ENCODE measurements around the gene TALDO1.

The TALDO1 gene

DNA sequence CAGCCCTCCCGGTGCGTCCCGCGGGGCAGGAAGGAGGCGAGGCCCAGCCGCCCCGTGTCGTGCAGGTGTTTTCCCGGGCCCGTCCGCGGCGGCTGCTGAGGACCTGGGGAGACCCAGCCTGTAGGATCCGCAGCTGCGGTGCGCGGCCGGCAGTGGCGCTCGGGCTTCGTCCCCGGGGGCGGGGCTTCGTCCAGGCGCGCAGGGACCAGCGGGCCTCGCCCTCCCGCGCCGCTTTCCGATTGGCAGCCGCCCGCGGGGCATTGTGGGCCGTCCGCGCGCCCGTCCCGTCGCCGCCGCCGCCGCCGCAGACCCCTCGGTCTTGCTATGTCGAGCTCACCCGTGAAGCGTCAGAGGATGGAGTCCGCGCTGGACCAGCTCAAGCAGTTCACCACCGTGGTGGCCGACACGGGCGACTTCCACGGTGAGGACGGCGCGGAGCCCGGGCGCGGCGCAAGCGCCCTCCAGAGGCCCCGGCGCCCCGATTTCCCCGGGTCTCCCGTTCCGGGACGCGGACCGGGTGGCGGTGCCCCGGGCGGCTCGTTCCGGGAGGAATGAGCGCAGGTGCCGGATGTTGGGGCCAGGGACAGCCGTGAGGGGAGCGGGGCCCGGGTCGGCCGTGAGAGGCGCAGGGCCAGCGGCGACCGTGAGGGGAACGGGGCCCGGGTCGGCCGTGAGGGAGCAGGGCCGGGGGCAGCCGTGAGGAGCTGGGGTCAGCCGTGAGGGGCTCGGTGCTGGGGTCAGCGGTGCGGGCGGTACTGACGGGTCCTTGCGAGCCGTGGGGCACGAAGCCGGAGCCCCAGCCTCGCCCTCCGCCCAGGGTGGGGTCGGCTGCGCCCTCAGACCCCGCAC, at the start of gene TALDO1:
Gene TALDO1, plus strand, starts transcription at position 307 of the 849 bp plus-strand sequence. Its CDS starts 18 bp downstream, at position 325.
- peak; percentile 59 to 61 for DNase-seq

DNA sequence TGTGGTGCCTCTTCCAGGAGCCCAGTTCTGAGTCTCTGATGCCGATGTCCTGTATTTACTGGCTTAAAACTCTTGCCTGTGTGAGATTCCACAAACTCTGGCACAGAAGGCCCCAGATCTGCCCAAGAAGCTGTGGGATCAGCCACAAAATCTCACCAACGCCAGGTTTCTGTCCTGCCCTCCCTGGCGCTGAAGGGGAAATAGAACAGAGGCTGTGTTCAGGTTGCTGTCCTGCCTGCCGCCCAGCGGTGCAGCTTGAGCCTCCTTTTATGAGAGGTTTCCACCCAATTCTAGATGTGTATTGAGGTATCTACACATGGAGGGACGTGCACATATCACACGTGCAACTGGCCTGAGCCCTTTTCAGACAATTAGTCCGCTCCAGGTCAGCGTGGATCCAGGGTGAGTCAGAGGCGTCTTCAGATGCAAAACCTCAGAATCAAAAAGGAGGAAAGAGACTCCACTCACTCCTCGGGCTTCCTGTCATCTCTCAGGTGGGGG, 49.4 kb upstream of the TALDO1 start:
- DNase-seq = no peak

GRCh38 chr11:698493-699115, 48.7 kb upstream of the TALDO1 start:
- DNase-seq = no peak

GRCh38 chr11:699116-699508, 48.2 kb upstream of the TALDO1 start:
- no peak for DNase-seq

DNA sequence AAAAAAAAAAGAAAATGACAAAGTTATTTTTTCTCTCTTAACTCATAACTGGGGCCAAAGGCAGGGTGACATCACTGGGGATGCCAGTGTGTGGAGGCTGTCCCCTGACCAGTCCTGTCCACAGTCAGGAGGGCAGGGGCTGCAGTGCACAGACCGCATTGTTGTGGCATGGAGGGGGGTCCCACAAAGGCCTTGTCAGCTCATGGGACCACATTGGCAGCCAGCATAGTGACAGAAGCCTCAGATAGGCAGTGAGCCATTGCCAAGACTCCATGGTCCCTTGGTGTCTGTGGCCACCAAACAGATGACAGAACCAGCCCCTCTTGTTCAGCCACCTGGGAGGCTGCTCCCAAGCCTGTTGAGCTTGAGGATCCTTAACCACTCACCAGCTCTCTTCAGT, 47.5 kb upstream of the TALDO1 start:
- no peak for DNase-seq

GRCh38 chr11:701741-702461, 45.4 kb upstream of the TALDO1 start:
- DNase-seq = no peak

- no peak for DNase-seq
Observed at GRCh38 chr11:702462-703461, 44.5 kb upstream of the TALDO1 start.

DNA sequence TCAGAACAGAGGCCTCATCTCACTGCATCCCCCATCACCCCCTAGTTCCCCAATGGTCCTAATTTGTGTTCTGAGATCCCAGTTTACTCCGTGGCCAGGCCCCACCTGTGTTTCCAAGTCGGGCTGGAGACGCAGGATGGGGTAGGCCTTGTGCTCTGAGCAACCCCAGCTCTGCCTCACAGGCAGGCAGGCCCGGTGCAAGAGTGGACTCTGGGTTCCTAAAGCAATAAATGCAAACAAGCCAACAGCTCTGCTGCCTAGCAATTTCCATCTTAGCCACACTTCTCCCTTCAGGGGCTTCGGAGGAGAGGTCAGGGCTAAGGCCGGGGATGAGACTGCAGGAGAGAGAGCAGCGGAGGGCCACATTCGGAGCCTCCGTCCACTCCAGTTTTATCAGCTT, 43.8 kb upstream of the TALDO1 start:
- DNase-seq = no peak

DNA sequence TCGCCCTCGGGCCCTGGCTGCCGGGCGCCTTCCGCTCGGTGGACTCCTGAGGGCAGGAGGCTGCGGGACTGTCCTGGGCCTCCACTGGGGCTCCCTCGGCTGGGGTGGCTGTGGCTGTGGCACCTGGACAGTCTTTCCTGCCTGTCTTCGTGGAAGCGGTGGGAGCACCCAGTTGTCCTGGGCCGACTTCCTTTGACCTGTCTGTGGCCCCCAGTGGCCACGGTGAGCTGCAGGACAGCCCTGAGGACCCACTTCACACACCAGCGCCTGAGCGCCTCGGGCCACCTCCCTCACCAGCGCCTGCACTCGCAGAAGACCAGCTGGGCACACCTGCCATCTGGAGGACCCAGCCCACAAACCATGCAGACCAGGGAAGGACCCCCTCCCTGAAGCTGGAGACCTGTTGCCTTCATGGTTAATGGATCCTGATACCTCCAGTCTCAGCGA, 43.0 kb upstream of the TALDO1 start:
- no peak for DNase-seq

DNA sequence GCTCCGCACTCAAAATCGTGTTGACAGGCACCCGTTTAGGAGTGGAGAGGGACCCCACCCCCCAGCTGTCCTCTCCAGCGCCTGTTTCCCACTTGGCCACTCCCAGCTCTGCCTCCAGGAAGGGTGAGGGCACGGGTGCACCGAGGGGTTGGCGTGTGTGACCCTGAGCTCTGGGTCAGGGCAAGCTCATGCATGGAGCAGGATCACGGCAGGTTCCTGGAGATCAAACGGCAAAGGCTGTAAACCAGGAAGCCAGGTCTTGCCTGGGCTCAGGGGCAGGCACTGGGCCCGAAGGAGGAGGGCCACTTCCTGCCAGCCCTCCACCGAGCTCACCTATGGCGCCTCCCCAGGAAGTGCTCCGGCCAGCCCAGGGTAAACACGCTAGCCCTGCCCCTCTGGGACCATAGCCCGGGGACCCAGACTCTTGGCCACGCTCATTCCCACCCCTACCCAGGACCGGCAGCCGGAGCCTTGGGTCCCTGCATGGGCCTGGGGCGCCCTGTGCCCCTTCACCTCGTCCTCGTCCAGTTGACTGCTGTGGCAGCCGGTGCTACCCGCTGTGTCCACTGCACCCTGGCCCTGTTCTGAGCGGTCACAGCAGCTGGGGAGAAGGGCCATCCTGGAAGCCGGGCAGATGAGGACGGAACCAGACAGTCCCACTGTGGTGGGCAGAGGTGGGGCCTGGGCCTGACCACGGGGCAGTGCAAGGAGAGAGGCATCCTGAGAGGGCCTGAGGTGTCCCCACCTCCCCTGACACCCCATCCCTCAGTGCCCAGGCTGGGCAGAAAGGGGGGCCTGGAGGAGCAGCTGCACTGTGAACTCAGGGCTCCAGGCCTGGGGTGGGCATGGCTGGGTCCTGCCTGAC, 42.3 kb upstream of the TALDO1 start:
- DNase-seq = no peak

DNA sequence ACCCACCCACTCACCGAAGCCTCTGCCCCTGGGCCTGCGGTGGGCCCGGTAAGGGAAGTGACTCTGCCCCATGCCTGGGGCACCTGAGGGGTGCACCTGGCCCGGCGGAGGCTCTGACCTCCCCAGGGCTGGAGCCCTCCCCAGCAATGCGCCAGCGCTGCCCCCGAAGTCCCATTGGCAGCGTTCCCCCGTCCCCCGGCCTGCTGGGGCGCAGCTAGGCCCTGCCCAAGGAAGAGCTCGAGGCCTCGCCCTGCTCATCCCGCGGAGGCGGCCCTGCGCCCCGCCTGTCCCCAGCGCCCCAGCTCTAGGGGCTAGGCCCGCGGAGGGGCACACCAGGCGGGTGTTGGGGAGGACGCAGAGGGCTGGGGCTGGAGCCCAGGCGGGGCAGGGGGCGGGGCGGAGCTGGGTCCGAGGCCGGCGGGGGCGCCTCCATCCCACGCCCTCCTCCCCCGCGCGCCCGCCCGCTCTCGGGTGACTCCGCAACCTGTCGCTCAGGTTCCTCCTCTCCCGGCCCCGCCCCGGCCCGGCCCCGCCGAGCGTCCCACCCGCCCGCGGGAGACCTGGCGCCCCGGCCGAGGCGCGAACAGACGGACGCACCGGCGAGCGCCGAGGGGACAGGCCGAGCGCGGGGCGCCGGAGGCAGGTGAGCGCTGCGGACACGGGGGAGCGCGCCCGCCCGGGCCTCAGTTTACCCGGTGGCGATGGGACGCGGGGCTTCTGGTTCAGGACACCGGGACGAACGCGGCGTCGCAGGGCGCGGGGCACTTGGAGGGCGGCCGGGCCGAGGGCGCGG, 41.4 kb upstream of the TALDO1 start, which contains the start of gene EPS8L2:
Gene EPS8L2, plus strand, starts transcription at position 586 of the 793 bp plus-strand sequence. CDS start 3,177 bp downstream, outside the sequence.
- no peak for DNase-seq

DNA sequence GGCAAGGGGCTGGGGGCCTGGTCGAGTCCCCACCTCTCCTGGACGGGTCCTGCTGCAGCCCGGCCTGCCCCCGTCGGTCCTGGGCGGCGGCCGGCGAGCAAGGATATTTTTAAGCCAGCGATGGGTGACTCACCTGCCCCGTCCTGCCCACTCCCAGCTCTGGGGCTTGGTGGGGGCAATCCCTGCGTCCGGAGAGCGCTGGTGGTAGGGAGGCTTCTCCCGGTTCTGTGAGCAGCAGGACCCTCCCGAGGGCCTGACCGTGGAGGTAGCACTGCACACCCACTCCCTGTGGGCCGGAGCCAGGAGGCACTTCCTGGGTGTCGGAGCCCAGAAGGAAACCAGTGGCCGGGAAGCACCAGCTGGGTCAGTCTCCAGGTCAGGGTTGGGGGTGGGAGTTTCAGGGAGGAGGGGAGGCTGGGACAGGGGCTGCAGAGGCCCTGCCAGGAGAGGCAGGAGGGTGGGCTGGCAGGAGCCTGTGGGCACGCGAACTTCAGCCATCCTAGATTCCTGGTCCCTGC, 40.8 kb upstream of the TALDO1 start:
- no peak for DNase-seq

- DNase-seq = no peak
Observed at GRCh38 chr11:706957-707816, 40.1 kb upstream of the TALDO1 start.

GRCh38 chr11:707817-708420, 39.3 kb upstream of the TALDO1 start:
- DNase-seq = no peak

DNA sequence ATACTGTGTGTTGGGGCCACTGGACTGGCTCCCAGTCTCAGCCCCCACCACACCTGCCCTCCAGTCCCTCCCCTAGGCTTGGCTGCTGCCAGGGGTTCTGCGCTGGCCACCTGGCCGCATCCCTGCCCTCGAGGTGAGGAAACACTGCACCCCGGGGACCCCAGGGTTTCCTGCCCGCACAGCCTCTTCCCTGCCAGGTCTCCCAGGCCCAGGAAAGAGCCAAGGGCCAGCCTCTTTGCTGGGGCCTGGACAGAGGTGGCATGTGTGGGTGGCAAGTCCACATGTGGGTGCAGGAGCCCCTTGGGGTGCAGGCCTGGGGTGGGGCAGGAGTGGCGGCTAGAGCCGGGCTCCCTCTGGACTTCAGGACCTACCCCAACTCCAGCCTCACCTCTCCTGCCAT, 38.8 kb upstream of the TALDO1 start:
- DNase-seq = no peak

DNA sequence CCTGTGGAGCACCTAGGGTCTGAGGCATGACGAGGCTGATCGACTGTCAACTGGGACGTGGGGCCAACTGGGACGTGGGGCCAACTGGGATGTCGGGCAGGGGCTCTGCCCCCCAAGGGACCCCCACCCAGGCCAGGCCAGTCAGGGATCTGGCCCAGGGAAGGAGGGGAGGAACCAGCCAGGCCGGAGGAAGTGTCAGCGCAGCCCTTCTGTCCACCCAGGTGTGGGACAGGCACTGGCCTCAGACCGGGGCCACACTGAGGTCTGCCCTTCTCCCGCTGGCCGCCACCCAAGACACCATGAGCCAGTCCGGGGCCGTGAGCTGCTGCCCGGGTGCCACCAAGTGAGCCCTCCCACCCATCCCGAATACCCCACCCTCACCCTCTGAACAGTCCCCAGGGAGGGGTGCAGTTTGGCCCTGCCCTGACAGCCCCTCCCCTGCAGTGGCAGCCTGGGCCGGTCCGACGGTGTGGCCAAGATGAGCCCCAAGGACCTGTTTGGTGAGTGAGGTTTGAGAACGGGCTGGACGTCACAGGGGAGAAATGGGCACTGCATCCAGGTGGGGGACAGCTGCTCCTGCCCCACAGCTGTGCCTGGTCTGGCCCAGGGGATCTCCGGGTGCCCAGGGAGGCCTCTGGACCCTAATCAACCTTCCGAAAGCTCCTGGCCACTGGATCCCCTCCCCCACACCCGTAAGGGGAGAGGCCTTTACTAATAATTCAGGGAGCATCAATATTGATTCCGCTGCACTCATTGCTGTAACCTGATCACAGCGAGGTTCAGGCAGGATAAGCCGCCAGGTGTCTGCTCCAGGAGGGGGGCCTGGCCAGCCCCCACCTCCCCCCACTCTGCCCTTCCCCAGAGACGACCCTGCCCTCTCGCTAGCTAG, 37.9 kb upstream of the TALDO1 start:
- DNase-seq = no peak

DNA sequence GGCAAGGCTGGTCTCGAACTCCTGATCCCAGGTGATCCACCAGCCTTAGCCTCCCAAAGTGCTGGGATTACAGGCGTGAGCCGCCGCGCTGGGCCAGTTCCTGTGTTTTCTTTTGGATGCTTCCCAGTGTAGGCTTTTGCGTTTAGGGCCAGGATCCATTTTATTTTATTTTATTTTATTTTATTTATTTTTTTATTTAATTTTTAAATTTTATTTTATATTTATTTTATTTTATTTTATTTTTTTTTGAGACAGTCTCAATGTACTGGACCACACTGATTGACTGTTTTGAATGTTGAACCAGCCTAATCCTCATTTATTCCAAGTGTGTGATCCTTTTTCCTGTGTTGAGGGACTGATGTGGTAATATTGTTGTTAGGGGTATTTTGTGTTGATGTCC, 32.8 kb upstream of the TALDO1 start:
- no peak for DNase-seq

Data from activated CD4-positive, alpha-beta T cell treated with anti-CD3 and anti-CD28 coated beads, Interleukin-2, amount 50 U/mL, for 4 hours (primary cell).